HG02798 (cell line): ENCODE data around the gene WHRN.
A peak's percentile ranks its signal among the peaks of the same experiment; 100 is the strongest.

Experiments
- ATAC-seq: cut with Tn5 transposase; IDR thresholded peaks from one replicate; pipeline ENCODE4 v1.9.1; 2021; ENCODE audit warnings: mild to moderate bottlenecking; ENCODE audit not compliant: unreplicated experiment, poor library complexity

Gene WHRN

GRCh38 chr9:114387680-114388356 lies 117.5 kb downstream of the WHRN start, which contains the start of gene AKNA:
AKNA (minus strand) TSS chr9:114387982; CDS start chr9:114381333, 6,649 bp downstream.
- peak; percentile 28 for ATAC-seq

- ATAC-seq: no peak
These were observed 118.2 kb downstream of the WHRN start for GRCh38 chr9:114386886-114387679.

GRCh38 chr9:114386361-114386885 lies 118.8 kb downstream of the WHRN start:
- no peak for ATAC-seq

- ATAC-seq: peak; percentile 85
These were observed 119.7 kb downstream of the WHRN start for GRCh38 chr9:114385397-114386181.

GRCh38 chr9:114384836-114385396 lies 120.4 kb downstream of the WHRN start:
- no peak for ATAC-seq

- ATAC-seq: no peak
These were observed 120.9 kb downstream of the WHRN start for GRCh38 chr9:114384341-114384740.

- ATAC-seq: no peak
These were observed 121.6 kb downstream of the WHRN start for GRCh38 chr9:114383521-114384231.

GRCh38 chr9:114382699-114383520 lies 122.4 kb downstream of the WHRN start:
- no peak for ATAC-seq

GRCh38 chr9:114378883-114379282 lies 126.4 kb downstream of the WHRN start:
- no peak for ATAC-seq

GRCh38 chr9:114378016-114378415 lies 127.3 kb downstream of the WHRN start:
- ATAC-seq: no peak

- ATAC-seq: no peak
These were observed 128.5 kb downstream of the WHRN start for GRCh38 chr9:114376586-114377445.

GRCh38 chr9:114375386-114376175 lies 129.7 kb downstream of the WHRN start:
- no peak for ATAC-seq

GRCh38 chr9:114374936-114375335 lies 130.3 kb downstream of the WHRN start:
- ATAC-seq: no peak

- ATAC-seq: no peak
These were observed 131.1 kb downstream of the WHRN start for GRCh38 chr9:114373960-114374730.

GRCh38 chr9:114372921-114373448 lies 132.3 kb downstream of the WHRN start:
- peak; percentile 93 for ATAC-seq
